Activated CD8-positive, alpha-beta memory T cell treated with anti-CD3 and anti-CD28 coated beads, Interleukin-2, amount 50 U/mL, for 24 hours (primary cell): Measurements from ENCODE around the gene NDST3.

Source experiments
- DNase-seq: peaks from one replicate; pipeline ENCODE4 v3.0.0-alpha.2; 2020; ENCODE audit errors: extremely low read depth

NDST3 gene

DNA sequence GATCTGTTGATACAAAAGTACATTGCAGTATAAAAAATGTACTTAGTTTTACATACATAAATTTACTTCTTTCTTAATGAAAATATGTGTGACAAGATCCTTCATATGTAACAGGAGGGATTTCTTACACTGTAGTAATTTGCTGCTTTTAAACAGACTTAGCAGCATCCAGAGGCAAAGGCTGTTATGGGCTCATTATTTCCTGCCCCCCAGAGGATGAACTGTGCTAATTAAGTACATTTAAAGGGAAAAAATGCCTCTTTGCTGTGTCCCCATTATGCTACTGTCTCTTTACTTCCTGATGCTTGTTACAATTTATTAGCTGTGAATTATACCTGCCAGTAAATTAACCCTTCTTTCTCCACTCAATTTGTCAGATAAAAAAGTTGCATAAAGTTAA, 47.1 kb downstream of the NDST3 start:
- DNase-seq, result no peak

DNA sequence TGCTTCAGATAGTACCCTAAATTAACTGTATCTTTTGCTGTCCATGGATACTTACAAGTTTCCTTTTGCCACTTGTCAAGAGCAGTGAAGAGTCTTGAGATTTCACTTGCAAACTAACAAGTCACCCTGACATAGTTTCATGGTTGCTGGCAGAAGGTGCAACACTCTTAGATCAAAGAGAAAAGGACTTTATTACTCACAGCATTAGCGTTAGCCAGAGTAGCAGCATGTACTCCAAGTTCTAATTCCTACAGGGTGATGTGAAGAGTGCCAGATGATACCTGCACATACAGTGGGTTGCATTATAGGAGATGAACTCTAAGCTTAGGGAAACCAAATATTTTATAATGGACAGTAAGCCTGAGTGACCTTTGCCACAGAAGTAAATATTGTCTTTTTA, 47.9 kb downstream of the NDST3 start:
- DNase-seq, result no peak

DNA sequence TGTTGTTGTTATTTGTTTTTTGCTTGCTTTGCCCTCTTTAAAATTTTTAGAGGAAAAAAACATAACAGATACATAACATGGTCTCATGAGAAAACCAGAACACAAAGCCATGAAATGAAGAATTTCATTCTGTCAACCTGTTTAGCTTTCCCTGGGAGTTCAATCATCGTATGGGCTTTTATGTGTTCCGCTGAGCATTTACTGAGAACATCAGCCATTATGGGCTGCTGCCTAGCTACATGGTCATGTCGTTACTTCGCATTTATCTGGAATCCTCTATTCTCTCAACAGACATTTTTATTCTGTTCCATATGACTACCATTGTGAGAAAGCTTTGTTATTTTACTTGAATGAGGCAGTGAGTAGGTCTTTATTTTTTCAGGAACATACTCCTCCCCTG, 51.4 kb downstream of the NDST3 start:
- DNase-seq, result no peak

DNA sequence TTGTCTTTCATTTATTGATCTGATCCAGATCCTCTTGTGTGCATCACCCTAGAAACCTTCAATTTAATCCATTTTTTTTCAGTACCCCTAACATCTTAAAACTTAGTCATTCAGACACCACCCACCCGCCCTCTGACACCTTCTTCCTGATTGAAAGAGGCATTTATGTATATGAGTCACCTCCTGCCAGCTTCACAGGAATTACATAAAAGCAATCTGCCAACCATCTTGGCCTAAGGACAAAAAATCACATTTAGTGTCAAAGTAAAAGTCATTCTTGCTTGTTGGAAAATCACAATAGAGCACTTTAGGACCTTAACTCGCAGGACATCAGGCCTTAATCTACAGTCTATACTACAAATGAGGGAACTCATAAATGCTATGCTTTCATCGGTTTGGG, 52.1 kb downstream of the NDST3 start:
- no peak for DNase-seq

DNA sequence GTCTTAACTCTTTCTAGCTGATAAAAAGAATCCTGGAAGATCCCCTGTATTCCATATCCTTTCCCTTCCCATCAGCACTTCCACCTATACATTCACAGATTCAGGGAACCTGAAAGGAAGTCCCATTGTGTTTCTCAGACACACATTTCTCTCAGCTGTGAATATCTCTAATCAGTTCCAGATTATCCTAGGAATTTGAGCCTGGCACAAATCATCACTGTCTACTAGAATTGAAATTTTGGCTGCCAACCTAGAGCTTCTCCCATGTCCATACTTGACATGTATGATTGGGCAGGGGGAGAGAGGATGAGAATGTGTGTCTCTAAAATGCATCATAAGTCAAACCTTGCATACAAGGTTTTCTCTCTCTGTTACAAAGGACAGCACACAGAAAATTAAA, 53.1 kb downstream of the NDST3 start:
- DNase-seq, result no peak

DNA sequence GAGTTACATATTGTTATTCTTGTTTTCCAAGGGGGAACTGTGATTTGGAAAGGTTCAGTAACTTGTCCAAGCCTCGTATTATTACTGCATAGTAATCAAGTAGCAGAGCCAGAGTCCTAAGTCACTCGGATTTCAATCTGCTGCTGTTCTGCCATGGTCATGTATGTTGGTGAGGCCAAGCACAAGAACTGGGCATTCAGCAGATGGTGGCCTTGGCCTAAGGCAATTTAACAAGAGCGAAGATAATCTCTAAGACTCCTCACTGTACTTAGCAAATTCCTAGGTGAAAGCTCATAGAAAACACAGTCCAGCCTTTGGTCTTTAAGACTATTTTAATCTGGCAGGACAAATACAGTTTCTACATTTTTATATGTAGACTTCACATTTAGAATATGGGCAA, 64.8 kb downstream of the NDST3 start:
- DNase-seq, result no peak

DNA sequence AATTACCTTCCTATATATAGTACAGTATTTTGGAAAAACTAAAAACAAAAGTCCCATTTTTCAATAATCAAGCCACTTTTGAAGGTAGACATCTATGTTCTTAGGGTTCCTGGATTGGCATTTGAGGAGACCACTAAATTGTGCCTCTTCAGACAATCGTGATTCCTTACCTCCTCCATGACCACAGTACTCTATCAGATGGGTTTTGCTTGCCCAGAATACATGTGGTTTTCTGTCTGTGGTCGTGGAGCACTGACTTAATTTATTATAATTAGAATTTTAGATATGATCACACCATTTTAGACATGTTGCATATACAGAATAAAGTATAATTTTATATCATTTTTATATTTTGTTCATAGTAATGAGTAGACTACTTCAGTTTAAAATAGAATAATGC, 67.9 kb downstream of the NDST3 start:
- DNase-seq, result no peak

DNA sequence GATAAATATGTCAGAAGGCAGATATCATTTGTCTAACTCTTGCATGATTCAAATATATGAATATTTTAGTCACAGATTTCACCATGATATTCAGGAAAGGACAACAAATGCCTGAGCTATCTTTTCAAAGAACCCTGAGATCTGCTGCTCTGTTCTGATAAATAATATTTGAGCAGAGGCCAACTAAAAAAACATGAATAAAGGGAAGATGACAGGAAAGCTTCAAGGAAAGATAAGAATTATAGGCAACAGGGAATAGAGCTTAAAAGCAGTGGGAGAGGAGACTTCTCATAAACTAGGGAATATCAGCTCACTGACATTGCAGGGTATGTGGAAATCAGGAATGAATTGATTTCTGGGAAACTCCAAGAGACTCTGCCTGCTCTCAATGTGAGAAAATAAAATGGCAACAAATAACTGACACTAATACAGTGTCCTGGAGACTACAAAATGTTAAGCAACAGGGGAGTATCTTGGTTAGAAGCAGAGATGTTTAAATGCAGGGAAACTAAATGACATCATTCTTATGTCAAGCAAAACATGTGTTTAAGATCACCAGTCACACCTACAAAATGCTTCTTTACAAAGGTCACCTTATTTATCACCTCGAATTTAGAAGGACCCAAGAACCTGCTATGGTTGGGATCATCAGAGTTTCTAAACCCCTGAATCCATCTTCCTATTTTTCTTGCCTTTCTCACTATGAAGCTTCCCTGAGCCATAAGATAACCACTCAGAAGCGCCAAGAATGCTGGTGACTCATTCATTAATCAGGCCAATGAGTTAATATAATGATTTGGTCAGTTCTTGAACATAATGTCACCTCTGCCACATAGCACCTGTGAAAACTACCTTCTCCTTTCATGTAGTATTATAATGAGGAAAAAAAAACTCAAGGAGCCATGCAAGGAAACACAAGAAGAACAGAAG, 78.1 kb downstream of the NDST3 start:
- no peak for DNase-seq

DNA sequence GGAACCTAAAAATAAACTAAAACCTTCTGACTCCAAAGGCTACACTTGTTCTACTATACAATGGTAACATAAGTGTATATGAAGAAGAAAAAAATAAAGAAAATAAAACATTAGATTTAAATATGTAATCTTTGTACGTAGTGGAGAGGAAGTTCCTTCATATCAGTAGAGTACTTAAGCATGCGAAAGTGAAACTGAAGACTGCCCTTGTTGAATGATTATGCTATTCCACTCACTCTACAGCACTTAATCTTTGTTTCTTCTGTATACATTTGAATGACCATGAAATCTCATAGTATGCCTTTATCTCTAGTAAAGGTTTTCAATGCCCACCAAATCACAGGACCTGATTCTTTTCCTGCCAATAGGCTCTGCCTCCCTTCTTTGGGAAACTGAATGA, 78.9 kb downstream of the NDST3 start:
- no peak for DNase-seq

DNA sequence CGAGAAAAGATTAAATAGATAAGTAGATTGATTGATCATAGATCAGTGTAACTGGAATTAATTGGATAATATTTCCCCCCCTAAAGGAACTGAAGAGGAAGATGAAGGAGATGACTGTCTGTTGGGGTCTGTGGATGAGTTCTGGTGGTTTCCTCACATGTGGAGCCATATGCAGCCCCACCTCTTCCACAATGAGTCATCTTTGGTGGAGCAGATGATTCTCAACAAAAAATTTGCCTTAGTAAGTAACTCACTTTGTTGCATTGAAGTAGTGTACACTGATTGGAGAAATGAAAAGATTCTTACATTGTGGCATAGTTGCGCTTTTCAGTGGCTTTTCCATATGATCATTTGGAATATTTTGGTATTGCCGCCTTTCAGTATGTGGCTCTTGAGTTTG, 80.4 kb downstream of the NDST3 start:
- no peak for DNase-seq

DNA sequence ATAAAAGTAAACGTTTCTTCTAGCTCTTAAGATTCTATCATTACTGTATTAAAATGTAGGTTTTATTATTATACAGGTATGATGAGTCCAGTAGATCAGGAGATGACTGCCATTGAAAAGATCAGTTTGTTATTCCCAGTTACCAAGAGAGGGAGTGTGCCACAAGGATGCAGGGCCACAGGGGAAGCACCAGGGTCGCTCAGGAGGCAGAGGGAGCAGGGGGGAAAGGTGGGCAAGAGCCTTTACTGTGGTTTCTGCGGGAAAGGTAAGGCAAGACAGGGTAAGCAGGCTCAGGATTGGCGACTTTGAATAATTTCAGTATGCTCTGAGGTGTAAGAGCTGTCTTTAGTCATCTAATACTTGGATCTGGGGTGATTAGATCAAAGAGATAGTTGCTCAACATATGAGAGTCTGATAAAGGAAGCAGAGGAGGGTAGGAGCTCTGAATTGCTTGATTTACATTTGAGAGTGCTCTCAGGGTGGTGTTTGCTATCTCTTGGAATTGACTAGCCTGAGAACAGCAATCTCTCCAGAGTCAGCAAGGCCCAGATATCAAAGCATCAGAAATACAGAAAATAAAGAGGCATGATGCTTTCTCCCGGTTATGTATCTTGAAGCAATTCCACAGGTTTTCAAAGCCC, 86.0 kb downstream of the NDST3 start:
- no peak for DNase-seq

DNA sequence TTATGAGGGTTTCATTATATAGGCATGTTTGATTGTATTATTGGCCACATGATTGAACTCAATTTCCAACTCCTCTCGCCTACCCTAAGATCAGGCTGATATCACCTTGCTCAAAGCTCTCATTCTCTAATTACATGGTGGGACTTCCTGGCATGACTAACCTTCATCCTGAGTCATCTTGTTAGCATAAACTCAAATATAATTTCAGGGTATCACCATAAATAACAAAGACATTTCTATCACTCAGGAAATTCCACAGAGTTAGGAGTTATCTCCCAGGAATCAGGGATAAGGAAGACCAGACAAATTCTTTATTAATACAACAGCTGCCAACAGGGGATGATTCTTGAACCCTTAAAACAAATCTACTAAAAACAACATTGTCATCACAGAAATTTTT, 90.7 kb downstream of the NDST3 start:
- no peak for DNase-seq

DNA sequence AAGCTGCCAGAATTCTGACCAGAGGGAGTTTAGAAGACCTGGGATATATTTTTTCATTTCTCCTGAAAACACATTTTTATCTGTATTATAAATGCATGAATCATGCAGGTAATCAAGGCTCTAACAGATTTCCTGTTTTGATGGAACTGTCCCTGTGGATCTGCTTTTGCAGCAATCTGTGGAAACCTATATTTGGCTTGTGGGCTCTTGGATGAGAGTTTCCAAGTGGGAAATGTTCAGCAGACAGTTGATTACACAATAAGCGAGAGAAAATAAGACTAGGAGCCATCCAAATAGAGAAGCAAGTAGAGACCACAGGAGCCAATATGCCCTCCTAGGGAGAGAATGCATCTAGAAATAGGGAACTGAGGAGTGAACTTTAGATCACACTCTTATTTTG, 105.0 kb downstream of the NDST3 start:
- DNase-seq, result no peak

DNA sequence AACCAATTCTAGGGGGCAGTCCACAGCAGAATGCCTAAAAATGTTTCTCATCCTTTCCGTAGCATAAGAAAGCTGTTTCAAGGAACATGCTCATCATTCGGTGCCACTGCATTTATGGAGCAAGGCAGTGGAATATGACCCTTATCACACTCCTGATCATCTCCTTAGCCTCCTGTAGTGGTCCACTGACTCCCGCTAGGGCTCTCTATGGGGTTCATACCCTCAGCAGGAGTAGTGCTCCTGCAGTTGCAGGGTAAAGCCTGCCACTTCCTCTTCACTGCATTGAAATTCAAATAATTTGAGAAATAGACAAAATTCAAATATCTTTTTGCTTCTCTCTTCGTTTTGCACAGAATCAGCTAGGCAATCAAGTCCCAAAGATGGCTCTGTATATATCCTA, 107.0 kb downstream of the NDST3 start:
- DNase-seq, result no peak

DNA sequence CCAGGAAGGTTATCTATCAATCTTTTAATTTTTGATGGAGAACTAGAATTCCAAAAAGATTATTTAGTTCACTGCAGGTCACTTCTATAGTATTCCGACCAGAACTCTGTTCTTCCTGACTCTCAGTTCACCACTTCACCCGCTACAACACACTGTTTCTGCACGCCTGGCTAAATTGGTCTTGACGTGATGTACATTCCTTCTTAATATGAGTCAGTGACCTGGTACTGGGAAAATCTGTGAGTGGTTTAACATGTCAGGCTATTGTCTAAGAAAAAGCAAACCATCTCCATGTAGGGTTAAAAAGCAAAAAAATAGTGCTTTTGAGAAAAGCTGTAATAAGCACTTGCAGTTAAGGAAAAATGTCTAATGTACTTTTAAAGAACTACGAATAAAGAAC, 120.4 kb downstream of the NDST3 start:
- no peak for DNase-seq

DNA sequence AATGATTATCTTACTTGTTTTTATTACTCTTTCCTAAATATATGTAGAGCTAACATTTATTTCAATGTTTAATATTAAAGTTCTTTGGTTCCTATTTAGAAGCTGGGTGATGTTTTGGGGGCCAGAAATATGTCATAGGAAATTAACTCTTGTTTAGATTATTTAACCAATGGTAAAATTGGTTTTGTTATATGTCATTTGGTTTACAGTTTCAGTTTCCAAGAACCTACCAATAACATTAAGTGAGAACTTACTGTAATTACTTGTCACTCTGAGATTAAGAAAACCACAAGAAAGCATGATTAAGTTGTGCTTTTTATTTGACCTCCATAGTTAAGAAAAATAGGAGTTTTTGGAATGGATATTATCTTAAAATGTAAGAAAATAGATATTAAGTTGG, 121.2 kb downstream of the NDST3 start:
- DNase-seq, result no peak

DNA sequence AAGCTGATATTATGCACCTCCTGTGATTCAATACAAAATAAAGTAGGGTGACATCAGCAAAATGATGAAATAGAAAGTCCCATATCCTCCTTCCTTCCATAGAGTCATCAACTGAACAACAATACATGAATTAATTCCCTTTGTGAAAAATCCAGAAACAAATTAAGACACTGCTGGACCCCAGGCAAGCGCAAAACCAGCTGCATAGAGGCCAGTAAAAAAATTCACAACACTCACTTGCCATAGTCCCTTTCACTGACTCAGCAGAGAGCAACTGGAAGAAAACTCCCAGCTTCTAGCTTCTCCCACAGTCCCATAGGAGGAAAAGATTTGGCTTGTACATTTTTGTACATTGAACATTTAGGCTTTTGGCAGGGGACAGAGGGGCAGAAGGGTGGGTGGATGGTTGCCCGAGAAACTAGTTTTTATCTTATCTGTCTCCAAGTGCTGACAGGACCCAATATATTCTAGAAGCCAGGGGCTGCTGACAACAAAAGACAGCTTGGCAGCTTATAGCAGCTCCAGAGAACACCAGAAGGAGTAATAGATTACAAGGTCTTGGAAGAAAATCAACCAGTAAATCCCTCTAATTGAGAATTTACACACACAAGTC, 124.6 kb downstream of the NDST3 start:
- no peak for DNase-seq

DNA sequence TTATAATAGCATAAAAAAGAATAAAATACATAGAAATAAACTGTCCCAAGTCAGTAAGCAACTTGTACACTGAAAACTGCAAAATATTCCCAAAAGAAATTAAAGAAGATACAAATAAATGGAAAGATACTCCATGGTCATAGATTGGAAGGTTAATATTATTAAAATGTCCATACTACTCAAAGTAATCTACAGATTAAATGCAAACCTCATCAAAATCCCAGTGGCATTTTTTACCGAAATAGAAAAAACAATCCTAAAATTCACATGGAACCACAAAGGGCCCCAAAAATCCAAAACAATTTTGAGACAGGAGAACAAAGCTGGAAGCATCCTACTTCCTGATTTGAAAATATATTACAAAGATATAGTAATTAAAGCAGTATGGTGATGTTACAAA, 133.0 kb downstream of the NDST3 start:
- DNase-seq, result no peak

DNA sequence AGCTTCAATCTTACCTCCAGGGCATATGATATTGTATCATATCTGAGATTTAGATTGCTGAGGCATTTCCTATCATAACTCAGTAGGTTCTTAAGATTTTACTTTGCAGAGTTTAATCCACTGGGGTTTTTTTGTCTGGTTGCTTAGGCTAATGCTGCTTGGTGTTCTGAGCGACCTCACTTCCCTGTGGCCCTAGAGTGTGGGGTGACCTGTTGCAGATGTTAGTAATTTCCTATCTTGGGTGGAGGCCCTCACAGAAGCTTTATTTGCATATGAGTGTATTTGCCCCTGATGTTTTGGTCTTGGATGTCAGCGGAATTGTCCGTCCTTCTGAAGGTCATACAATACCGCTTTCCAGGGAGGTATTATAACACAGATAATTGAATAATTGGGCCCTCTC, 137.1 kb downstream of the NDST3 start:
- DNase-seq, result no peak

DNA sequence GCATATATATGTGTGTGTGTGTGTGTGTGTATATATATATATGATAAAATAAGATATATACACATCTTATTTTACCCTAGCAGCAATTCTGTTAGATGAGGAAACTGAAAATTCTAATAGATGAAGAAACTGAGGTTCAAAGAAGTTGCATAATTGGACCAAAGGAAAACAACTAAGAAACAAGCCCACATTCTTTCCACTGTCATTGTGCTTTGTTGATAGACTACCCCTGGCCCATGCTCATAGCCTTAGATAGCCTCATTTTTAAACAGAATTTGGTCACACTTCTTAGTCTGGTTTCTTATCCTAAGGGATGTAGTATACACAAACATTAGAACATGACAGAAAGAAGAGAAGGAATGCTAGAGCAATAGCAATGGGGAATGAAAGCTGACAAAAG, 138.8 kb downstream of the NDST3 start:
- DNase-seq, result no peak

DNA sequence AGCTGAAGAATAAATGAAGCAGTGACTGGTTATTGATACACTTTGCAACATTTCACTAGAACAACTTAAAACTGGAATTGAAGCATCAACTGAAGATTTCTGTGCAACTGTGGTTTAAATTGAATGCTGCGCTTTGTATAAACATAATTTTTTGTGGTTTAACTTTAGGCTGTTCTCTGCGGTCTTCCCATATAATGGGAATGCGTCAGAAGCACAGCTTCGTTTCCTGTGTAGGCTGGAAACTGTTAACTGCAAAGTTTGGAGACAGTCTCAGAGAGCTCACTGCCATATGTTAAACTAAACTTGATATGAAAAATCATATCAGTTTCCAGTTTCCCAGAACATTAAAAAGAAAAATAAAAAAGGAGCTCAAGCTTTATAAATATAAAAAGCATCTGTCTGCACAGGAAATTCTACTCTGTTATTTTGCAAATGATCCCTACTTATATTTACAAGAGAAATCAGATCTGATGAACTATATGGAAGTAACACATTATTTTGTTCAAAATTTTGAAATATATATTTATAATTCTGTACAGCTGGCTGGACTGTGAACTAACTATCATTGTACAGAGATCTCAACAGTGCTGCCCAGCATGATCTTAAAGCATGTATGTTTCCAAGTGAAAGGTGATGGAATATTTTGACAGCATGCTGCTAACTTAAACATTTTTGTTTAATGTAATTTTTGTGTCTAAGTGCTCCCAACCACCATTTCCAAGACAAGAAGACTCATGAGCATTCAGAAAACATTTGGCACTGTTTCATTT, 139.9 kb downstream of the NDST3 start:
- no peak for DNase-seq

DNA sequence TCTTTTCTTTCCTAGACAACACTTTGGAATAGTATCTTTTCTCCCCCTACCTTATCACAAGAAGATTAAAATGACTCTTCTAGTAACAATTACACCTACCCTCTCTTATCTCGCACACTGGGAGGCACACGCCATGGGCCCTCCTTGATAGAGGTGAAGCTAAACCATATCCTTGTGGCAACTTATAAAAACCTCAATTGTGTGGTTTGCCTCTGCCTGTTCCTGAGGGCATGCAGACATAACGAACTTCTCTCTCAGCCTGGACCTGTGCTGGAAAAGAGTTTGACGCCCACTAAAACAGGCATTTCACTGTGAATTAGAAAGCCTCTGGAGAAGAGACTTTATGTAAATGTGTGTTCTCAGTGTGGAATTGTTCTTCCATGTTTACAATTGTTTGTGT, 141.2 kb downstream of the NDST3 start:
- DNase-seq, result no peak
